SK-N-SH (cell line): Measurements from ENCODE around the gene RPH3AL. TPM values are rescaled to one million over a fixed set of nuclear protein-coding genes. Genes with fewer than 3 reads are reported as not detected.

Experiments
- CTCF ChIA-PET: fragments of 300-600, 350-600 bp; formaldehyde crosslinking; extraction: SDS; loops from one replicate; lab custom pipeline; 2021; lab: Yijun Ruan, JAX
- POLR2A ChIA-PET: fragments of 350-600 bp; sonication (Branson Sonifier 250); formaldehyde crosslinking; extraction: SDS; loops from one replicate; lab custom pipeline; 2020; ENCODE audit warnings: antibody characterized with exemption, inconsistent platforms; lab: Yijun Ruan, JAX
- DNase-seq: peaks from one replicate; pipeline ENCODE4 v3.0.0; 2012
- H2AFZ ChIP-seq: fragments of 200-600 bp; sonication (generic); 2 replicates; pipeline ENCODE4 v1.8.1; 2016; ENCODE audit warnings: antibody characterized with exemption, mild to moderate bottlenecking, low read depth
- H3F3A ChIP-seq: fragments of 200-600 bp; sonication (generic); replicated peaks from 2 replicates; pipeline ENCODE3; 2016; ENCODE audit warnings: antibody characterized with exemption, mild to moderate bottlenecking; ENCODE audit not compliant: insufficient read depth
- H3K27ac ChIP-seq, 2 experiments: fragments of 200-500 bp in 1 of 2; fragments of 200-600 bp in 1 of 2; sonication (Bioruptor generic) in 1 of 2; sonication (generic), shearing (Covaris generic) in 1 of 2; 2 replicates each; pipeline versions ENCODE4 v1.5.1 to v1.6.1; 2014 to 2016; ENCODE audit warnings: low read depth in 2 of 2, inconsistent platforms in 1 of 2, low read length in 1 of 2, mild to moderate bottlenecking in 1 of 2, mixed read lengths in 1 of 2
- H3K27me3 ChIP-seq: fragments of 200-600 bp; sonication (generic), shearing (Covaris generic); 2 replicates; pipeline ENCODE4 v1.6.1; 2016; ENCODE audit warnings: mixed run types; ENCODE audit not compliant: insufficient read depth
- H3K36me3 ChIP-seq, 2 experiments: fragments of 200-500 bp in 1 of 2; fragments of 200-600 bp in 1 of 2; sonication (Bioruptor generic) in 1 of 2; sonication (generic) in 1 of 2; replicated peaks in 1 of 2; 2 replicates each; pipeline versions ENCODE3 to v1.5.1; 2014 to 2016; ENCODE audit warnings: low read length in 1 of 2, mild to moderate bottlenecking in 1 of 2; ENCODE audit not compliant: insufficient read depth in 2 of 2, control insufficient read depth in 1 of 2
- H3K4me1 ChIP-seq, 2 experiments: fragments of 200-500 bp in 1 of 2; fragments of 200-600 bp in 1 of 2; sonication (Bioruptor generic) in 1 of 2; sonication (generic), shearing (Covaris generic) in 1 of 2; 2 replicates each; pipeline versions ENCODE4 v1.5.1 to v1.6.1; 2014 to 2016; ENCODE audit warnings: low read depth in 1 of 2, low read length in 1 of 2, mixed run types in 1 of 2; ENCODE audit not compliant: insufficient read depth in 2 of 2, control insufficient read depth in 1 of 2
- H3K4me2 ChIP-seq: fragments of 200-600 bp; sonication (generic), shearing (Covaris generic); 2 replicates; pipeline ENCODE4 v1.6.1; 2017; ENCODE audit warnings: mixed run types
- H3K4me3 ChIP-seq, 2 experiments: fragments of 200-500 bp in 1 of 2; fragments of 200-600 bp in 1 of 2; sonication (Bioruptor generic) in 1 of 2; sonication (generic), shearing (Covaris generic) in 1 of 2; 2 replicates each; pipeline versions ENCODE4 v1.5.1 to v1.8.1; 2014 to 2016; ENCODE audit warnings: low read depth in 2 of 2, inconsistent platforms in 1 of 2, low read length in 1 of 2, mild to moderate bottlenecking in 1 of 2, mixed read lengths in 1 of 2, moderate library complexity in 1 of 2
- H3K79me2 ChIP-seq: fragments of 200-600 bp; sonication (generic); 2 replicates; pipeline ENCODE4 v1.8.1; 2017; ENCODE audit warnings: mild to moderate bottlenecking; ENCODE audit not compliant: insufficient read depth
- H3K9ac ChIP-seq: fragments of 200-600 bp; sonication (generic); 2 replicates; pipeline ENCODE4 v1.6.1; 2017; ENCODE audit warnings: mixed run types
- H3K9me2 ChIP-seq: fragments of 200-600 bp; sonication (generic); 2 replicates; pipeline ENCODE4 v1.6.1; 2017; ENCODE audit warnings: mixed run types
- H3K9me3 ChIP-seq: fragments of 200-600 bp; sonication (generic); 2 replicates; pipeline ENCODE4 v1.6.1; 2017; ENCODE audit warnings: mixed run types, mild to moderate bottlenecking, moderate library complexity
- H4K20me1 ChIP-seq: fragments of 200-600 bp; sonication (generic); 2 replicates; pipeline ENCODE4 v1.6.1; 2017; ENCODE audit warnings: mild to moderate bottlenecking, mixed run types; ENCODE audit not compliant: insufficient read depth
- CHD2 ChIP-seq: fragments of 150-350 bp; IDR thresholded peaks from 2 replicates; pipeline ENCODE4 v1.6.1; 2018; ENCODE audit warnings: low read length; ENCODE audit not compliant: partially characterized antibody
- EZH2phosphoT487 ChIP-seq: fragments of 200-600 bp; sonication (generic); IDR thresholded peaks from 2 replicates; pipeline ENCODE4 v1.6.1; 2017; ENCODE audit warnings: low read depth, mixed run types, mild to moderate bottlenecking, antibody characterized with exemption, moderate library complexity, borderline replicate concordance
- FOXJ3 ChIP-seq: sonication (generic); formaldehyde crosslinking; IDR thresholded peaks from 2 replicates; pipeline ENCODE4 v1.5.1; 2020; ENCODE audit warnings: mild to moderate bottlenecking, missing genetic modification reagents
- GATA2 ChIP-seq: sonication (generic); formaldehyde crosslinking; IDR thresholded peaks from 2 replicates; pipeline ENCODE4 v1.5.0; 2020; ENCODE audit warnings: mild to moderate bottlenecking, missing genetic modification reagents
- JUND ChIP-seq: IDR thresholded peaks from 2 replicates; pipeline ENCODE4 v1.4.0; 2012
- MEF2A ChIP-seq: IDR thresholded peaks from 2 replicates; pipeline ENCODE4 v1.4.0; 2012; ENCODE audit warnings: low read depth, borderline replicate concordance
- MXI1 ChIP-seq: IDR thresholded peaks from 2 replicates; pipeline ENCODE4 v1.6.1; 2012; ENCODE audit warnings: mild to moderate bottlenecking, low read depth, low read length, improper control_type of control experiment
- NRF1 ChIP-seq: IDR thresholded peaks from 2 replicates; pipeline ENCODE4 v1.6.1; 2012; ENCODE audit warnings: low read depth, mild to moderate bottlenecking, low read length
- POLR2AphosphoS5 ChIP-seq: IDR thresholded peaks from 2 replicates; pipeline ENCODE4 v1.6.1; 2012; ENCODE audit warnings: low read depth, low read length
- RCOR1 ChIP-seq: fragments of 150-350 bp; IDR thresholded peaks from 2 replicates; pipeline ENCODE4 v1.6.1; 2017; ENCODE audit warnings: antibody characterized with exemption, low read length
- RFX5 ChIP-seq: IDR thresholded peaks from 2 replicates; pipeline ENCODE4 v1.6.1; 2012; ENCODE audit warnings: mild to moderate bottlenecking, improper control_type of control experiment, low read length
- RXRA ChIP-seq: IDR thresholded peaks from 2 replicates; pipeline ENCODE4 v1.4.0; 2012; ENCODE audit warnings: low read depth, mild to moderate bottlenecking, borderline replicate concordance
- SIN3A ChIP-seq: IDR thresholded peaks from 2 replicates; pipeline ENCODE4 v1.6.1; 2012; ENCODE audit warnings: low read depth, mild to moderate bottlenecking, low read length, moderate library complexity, borderline replicate concordance
- SMC3 ChIP-seq: IDR thresholded peaks from 2 replicates; pipeline ENCODE4 v1.6.1; 2012; ENCODE audit warnings: low read depth, low read length, improper control_type of control experiment
- TAF1 ChIP-seq: IDR thresholded peaks from 2 replicates; pipeline ENCODE4 v1.6.1; 2012; ENCODE audit warnings: low read depth, mild to moderate bottlenecking, low read length, moderate library complexity, borderline replicate concordance
- TEAD4 ChIP-seq: IDR thresholded peaks from 2 replicates; pipeline ENCODE4 v1.4.0; 2012; ENCODE audit warnings: mild to moderate bottlenecking, borderline replicate concordance; ENCODE audit not compliant: insufficient read depth
- WGBS: methylation state at CpG from one replicate; pipeline ENCODE4 v1.1.6; 2017; ENCODE audit warnings: low lambda C conversion rate; 5-methylcytosine and 5-hydroxymethylcytosine counted together
- polyA plus RNA-seq, 3 experiments: library from polyadenylated mRNA; depleted of rRNA; stranded (reverse); fragments of >200 nt; gene quantifications; 2 replicates each; pipeline ENCODE4 v1.2.3, GENCODE V29; 2012
- TF ChIP-seq, protein P1 (sequence below): fragments of 150-350 bp; IDR thresholded peaks from 2 replicates; pipeline ENCODE4 v1.6.1; 2016; ENCODE audit warnings: mild to moderate bottlenecking, low read depth, low read length
- TF ChIP-seq, protein P2 (sequence below): fragments of 150-350 bp; IDR thresholded peaks from 2 replicates; pipeline ENCODE4 v1.6.1; 2017; ENCODE audit warnings: antibody characterized with exemption, low read length, low read depth, borderline replicate concordance
- TF ChIP-seq, protein P3 (sequence below): IDR thresholded peaks from 2 replicates; pipeline ENCODE4 v1.4.0; 2012; ENCODE audit warnings: low read depth
- TF ChIP-seq, protein P4 (sequence below): IDR thresholded peaks from 2 replicates; pipeline ENCODE4 v1.4.0; 2012; ENCODE audit warnings: low read depth, borderline replicate concordance

Gene RPH3AL
- polyA plus RNA-seq, 1 of the 3 experiments (the other 2 are of a cell fraction): 2.9 TPM

DNA sequence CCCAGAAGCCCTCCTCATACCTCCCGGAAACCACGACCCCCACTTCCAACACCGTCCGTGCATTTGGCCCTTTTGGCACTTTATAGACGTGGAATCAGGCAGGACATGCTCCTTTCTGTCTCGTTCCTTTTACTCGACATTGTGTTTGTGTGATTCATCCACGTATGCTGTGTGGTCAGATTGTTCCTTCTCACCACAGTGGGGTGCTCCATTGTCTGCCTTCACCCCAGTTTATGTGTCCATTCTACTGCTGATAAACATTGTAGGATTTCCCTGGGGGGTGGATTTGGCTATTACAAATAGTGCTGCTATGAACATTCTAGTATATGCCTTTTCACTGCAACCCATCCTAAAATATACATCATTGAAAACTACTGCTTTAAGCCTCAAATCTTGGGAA lies 28.9 kb upstream of the RPH3AL start:
- Histone ChIP-seq H3K79me2 (no peaks in the 10 kb centered on the region), H3K4me1 (peaks cover 5 to 24% of the 10 kb centered on the region in 2 experiments; a peak in 2 of 4 replicates), H3F3A (peaks cover 3% of the 10 kb centered on the region), H3K9me3 (no peaks in the 10 kb centered on the region), H3K4me2 (no peak overlapping the region), H3K27ac (no peak overlapping the region), H3K9me2 (no peaks in the 10 kb centered on the region), H2AFZ (no peak overlapping the region), H3K9ac (no peak overlapping the region), H4K20me1 (no peaks in the 10 kb centered on the region), H3K4me3 (no peak overlapping the region), H3K36me3 (no peaks in the 10 kb centered on the region), H3K27me3 (no peaks in the 10 kb centered on the region)
- ChIA-PET POLR2A (no interaction called here), CTCF (no interaction called here)
- WGBS: 81% methylated on average over 8 of the region's 8 CpGs
- DNase-seq: no peak
- no peak for TF ChIP-seq MEF2A
- no peak for TF ChIP-seq SMC3
- TF ChIP-seq RFX5: no peak
- TF ChIP-seq POLR2AphosphoS5: no peak
- TF ChIP-seq, protein P1, sequence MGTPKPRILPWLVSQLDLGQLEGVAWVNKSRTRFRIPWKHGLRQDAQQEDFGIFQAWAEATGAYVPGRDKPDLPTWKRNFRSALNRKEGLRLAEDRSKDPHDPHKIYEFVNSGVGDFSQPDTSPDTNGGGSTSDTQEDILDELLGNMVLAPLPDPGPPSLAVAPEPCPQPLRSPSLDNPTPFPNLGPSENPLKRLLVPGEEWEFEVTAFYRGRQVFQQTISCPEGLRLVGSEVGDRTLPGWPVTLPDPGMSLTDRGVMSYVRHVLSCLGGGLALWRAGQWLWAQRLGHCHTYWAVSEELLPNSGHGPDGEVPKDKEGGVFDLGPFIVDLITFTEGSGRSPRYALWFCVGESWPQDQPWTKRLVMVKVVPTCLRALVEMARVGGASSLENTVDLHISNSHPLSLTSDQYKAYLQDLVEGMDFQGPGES: no peak
- TF ChIP-seq RXRA: no peak
- no peak for TF ChIP-seq CHD2
- TF ChIP-seq, protein P2, sequence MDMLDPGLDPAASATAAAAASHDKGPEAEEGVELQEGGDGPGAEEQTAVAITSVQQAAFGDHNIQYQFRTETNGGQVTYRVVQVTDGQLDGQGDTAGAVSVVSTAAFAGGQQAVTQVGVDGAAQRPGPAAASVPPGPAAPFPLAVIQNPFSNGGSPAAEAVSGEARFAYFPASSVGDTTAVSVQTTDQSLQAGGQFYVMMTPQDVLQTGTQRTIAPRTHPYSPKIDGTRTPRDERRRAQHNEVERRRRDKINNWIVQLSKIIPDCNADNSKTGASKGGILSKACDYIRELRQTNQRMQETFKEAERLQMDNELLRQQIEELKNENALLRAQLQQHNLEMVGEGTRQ: no peak
- TF ChIP-seq TEAD4: no peak
- no peak for TF ChIP-seq MXI1
- TF ChIP-seq EZH2phosphoT487: no peak
- no peak for TF ChIP-seq RCOR1
- TF ChIP-seq FOXJ3 (CRISPR knock-in tag): no peak
- no peak for TF ChIP-seq GATA2 (CRISPR knock-in tag)
- no peak for TF ChIP-seq JUND

DNA sequence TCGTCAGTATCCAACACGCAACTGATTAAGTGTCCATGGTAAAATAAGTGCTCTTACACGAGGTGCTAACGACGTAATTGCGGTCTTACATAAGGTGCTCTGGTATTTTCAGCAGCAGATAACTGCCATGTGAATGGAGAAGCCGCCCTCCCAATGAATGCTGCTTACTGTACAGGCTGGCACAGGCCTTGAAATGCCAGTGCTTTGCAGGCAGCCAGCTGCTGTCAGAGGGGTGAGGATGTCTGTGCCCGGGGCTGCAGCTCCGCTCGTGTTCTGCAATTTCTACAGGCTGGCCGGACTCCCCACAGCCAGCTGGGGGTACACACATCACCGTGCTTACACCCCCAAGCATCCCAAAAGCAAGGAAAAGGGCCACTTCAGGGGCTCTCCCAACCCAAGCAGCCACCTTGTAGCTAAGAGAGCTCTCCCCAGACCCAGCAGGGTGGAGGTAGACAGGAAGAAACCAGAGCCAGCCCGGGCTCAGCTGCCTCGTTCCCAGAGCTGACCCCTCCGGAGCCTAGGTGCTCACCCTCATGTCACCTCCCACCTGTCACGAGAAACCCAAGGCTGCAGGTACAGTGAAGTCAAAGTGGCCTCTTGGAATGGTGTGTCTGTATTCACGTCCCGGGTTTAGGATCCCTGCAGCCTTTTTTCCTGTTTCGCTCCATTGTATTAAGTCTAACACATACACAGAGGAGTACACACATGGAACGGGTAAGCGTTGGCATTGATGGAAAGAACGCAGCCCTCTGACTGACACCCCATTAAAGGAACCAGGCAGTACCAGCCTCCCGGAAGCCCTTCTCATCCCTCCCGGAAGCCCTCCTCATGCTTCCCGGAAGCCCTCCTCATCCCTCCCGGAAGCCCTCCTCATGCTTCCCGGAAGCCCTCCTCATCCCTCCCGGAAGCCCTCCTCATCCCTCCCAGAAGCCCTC lies 27.2 kb upstream of the RPH3AL start:
- no peak for DNase-seq
- no peaks in the 10 kb centered on the region for H4K20me1 ChIP-seq
- no peaks in the 10 kb centered on the region for H3K27me3 ChIP-seq
- CTCF ChIA-PET: interaction anchor here (1.1 kb wide), 1 partner anchor 215 kb away, joined by 3 read pairs; no protein-coding TSS in a partner anchor
- H3K9ac ChIP-seq: no peak overlapping the region
- H3K36me3 ChIP-seq: no peaks in the 10 kb centered on the region
- H3K4me1 ChIP-seq: peaks cover 5 to 19% of the 10 kb centered on the region in 2 experiments; a peak in 2 of 4 replicates
- H3K79me2 ChIP-seq: no peaks in the 10 kb centered on the region
- no peak overlapping the region for H3K4me2 ChIP-seq
- no peak overlapping the region for H2AFZ ChIP-seq
- WGBS: 92% methylated on average over 20 of the region's 28 CpGs
- no peak overlapping the region for H3K27ac ChIP-seq
- H3K9me3 ChIP-seq: no peaks in the 10 kb centered on the region
- H3K4me3 ChIP-seq: no peak overlapping the region
- no peaks in the 10 kb centered on the region for H3K9me2 ChIP-seq
- H3F3A ChIP-seq: peaks cover 3% of the 10 kb centered on the region
- POLR2A ChIA-PET: no interaction called here
- no peak for TF ChIP-seq EZH2phosphoT487
- TF ChIP-seq, protein P2: no peak
- TF ChIP-seq, protein P3, sequence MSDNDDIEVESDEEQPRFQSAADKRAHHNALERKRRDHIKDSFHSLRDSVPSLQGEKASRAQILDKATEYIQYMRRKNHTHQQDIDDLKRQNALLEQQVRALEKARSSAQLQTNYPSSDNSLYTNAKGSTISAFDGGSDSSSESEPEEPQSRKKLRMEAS: no peak
- TF ChIP-seq TEAD4: no peak
- TF ChIP-seq TAF1: no peak
- no peak for TF ChIP-seq POLR2AphosphoS5
- TF ChIP-seq, protein P4, sequence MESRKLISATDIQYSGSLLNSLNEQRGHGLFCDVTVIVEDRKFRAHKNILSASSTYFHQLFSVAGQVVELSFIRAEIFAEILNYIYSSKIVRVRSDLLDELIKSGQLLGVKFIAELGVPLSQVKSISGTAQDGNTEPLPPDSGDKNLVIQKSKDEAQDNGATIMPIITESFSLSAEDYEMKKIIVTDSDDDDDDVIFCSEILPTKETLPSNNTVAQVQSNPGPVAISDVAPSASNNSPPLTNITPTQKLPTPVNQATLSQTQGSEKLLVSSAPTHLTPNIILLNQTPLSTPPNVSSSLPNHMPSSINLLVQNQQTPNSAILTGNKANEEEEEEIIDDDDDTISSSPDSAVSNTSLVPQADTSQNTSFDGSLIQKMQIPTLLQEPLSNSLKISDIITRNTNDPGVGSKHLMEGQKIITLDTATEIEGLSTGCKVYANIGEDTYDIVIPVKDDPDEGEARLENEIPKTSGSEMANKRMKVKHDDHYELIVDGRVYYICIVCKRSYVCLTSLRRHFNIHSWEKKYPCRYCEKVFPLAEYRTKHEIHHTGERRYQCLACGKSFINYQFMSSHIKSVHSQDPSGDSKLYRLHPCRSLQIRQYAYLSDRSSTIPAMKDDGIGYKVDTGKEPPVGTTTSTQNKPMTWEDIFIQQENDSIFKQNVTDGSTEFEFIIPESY: no peak
- TF ChIP-seq NRF1: no peak
- TF ChIP-seq SIN3A: no peak
